ENCODE results near the gene ADH6.

- TF ChIP-seq CTCF (conservative IDR thresholded peaks at IDR 0.05; ENCODE audit: low read depth, low read length) = no peak
- no peak for TF ChIP-seq EZH2 (IDR thresholded peaks at IDR 0.05; ENCODE audit: borderline replicate concordance, low read depth, low read length, poor library complexity, severe bottlenecking)
Observed at GRCh38 chr4:99179626-99180025, 39.4 kb downstream of the ADH6 start.
